GM23248 (cell line): ENCODE measurements around the gene C17orf50.

Experiments used
- EZH2 ChIP-seq: fragments of 200-600 bp; sonication (generic); IDR thresholded peaks from 2 replicates; pipeline ENCODE4 v1.6.1; 2018; ENCODE audit warnings: antibody characterized with exemption, mild to moderate bottlenecking; ENCODE audit not compliant: insufficient read depth, poor library complexity, severe bottlenecking
- EZH2phosphoT487 ChIP-seq: fragments of 200-600 bp; sonication (generic); IDR thresholded peaks from 2 replicates; pipeline ENCODE4 v1.6.1; 2018; ENCODE audit warnings: antibody characterized with exemption, moderate library complexity, mild to moderate bottlenecking, low read depth; ENCODE audit not compliant: insufficient read depth

DNA sequence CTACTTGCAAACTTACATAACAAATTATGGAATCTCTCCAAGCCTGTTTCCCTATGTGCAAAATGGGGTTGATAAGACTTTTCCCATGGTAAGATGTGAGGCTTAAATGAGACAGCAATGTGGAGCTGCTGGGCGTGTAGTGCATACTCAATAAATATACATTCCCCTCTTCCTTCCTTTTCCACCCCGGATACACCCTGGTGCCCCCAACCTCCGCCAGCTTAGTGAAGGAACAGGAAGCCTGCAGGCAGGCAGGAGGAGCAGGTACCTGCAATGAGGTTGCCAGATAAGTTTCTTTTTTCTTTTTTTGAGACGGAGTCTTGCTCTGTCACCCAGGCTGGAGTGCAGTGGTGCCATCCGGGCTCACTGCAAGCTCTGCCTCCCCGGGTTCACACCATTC is 14.9 kb downstream of the C17orf50 start:
- TF ChIP-seq EZH2 (no peak), EZH2phosphoT487 (no peak)
